Neural cell (in vitro differentiated cells): Measurements from ENCODE around the gene CEP55. TPM values are rescaled to one million over a fixed set of nuclear protein-coding genes. Genes with fewer than 3 reads are reported as not detected.

Experiments
- H2AFZ ChIP-seq: fragments of 200-600, 300-800 bp; sonication (generic), shearing (Covaris generic); 2 replicates; pipeline ENCODE4 v1.6.0; 2014; ENCODE audit warnings: low read depth, mild to moderate bottlenecking, antibody characterized with exemption, low read length, moderate library complexity
- H3F3A ChIP-seq: fragments of 200-600 bp; shearing (Covaris generic); 2 replicates; pipeline ENCODE4 v1.6.1; 2016; ENCODE audit warnings: mild to moderate bottlenecking, moderate library complexity, mixed read lengths, antibody characterized with exemption, low read length; ENCODE audit not compliant: insufficient read depth, poor library complexity, severe bottlenecking
- H3K27ac ChIP-seq: fragments of 200-600, 300-800 bp; sonication (generic), shearing (Covaris generic); 2 replicates; pipeline ENCODE4 v1.5.1; 2014; ENCODE audit warnings: mild to moderate bottlenecking, low read length, moderate library complexity
- H3K27me3 ChIP-seq: fragments of 300-800, 200-600 bp; sonication (generic), shearing (Covaris generic); 2 replicates; pipeline ENCODE4 v1.6.0; 2014; ENCODE audit warnings: mild to moderate bottlenecking, low read depth, low read length, moderate library complexity; ENCODE audit not compliant: insufficient read depth
- H3K36me3 ChIP-seq: fragments of 300-800, 200-600 bp; sonication (generic), shearing (Covaris generic); 2 replicates; pipeline ENCODE4 v1.5.1; 2014; ENCODE audit warnings: mild to moderate bottlenecking, antibody characterized with exemption, low read length, moderate library complexity; ENCODE audit not compliant: insufficient read depth
- H3K4me2 ChIP-seq: fragments of 300-800, 200-600 bp; sonication (generic), shearing (Covaris generic); 2 replicates; pipeline ENCODE4 v1.6.0; 2014; ENCODE audit warnings: mild to moderate bottlenecking, low read length
- H3K4me3 ChIP-seq: fragments of 300-800, 200-600 bp; sonication (generic), shearing (Covaris generic); 2 replicates; pipeline ENCODE4 v1.5.1; 2014; ENCODE audit warnings: mild to moderate bottlenecking, low read length, moderate library complexity
- H3K79me2 ChIP-seq: fragments of 200-600 bp; shearing (Covaris generic); replicated peaks from 2 replicates; pipeline ENCODE4 v1.6.0; 2014; ENCODE audit warnings: mild to moderate bottlenecking, low read length, moderate library complexity; ENCODE audit not compliant: insufficient read depth
- H3K9ac ChIP-seq: fragments of 300-800, 200-600 bp; sonication (generic), shearing (Covaris generic); 2 replicates; pipeline ENCODE4 v1.6.1; 2016; ENCODE audit warnings: mild to moderate bottlenecking, low read length, mixed read lengths
- H3K9me2 ChIP-seq: fragments of 200-600 bp; shearing (Covaris generic); 2 replicates; pipeline ENCODE4 v1.6.1; 2016; ENCODE audit warnings: mild to moderate bottlenecking, low read length, mixed read lengths; ENCODE audit not compliant: insufficient read depth
- H3K9me3 ChIP-seq: fragments of 200-600, 300-800 bp; sonication (generic), shearing (Covaris generic); 2 replicates; pipeline ENCODE4 v1.6.1; 2016; ENCODE audit warnings: mild to moderate bottlenecking, mixed run types, low read length, moderate library complexity, mixed read lengths
- H4K20me1 ChIP-seq: fragments of 200-600 bp; shearing (Covaris generic); 2 replicates; pipeline ENCODE4 v1.6.1; 2016; ENCODE audit warnings: mild to moderate bottlenecking, mixed run types; ENCODE audit not compliant: insufficient read depth
- EP300 ChIP-seq: fragments of 450-650 bp; conservative IDR thresholded peaks from 2 replicates; pipeline ENCODE4 v1.6.1; 2014; ENCODE audit warnings: antibody characterized with exemption, mild to moderate bottlenecking, moderate library complexity; ENCODE audit not compliant: poor library complexity, severe bottlenecking
- EZH2 ChIP-seq: fragments of 200-600, 300-800 bp; shearing (Covaris generic), sonication (generic); IDR thresholded peaks from 2 replicates; pipeline ENCODE4 v1.6.1; 2014; ENCODE audit warnings: antibody characterized with exemption, low read length, borderline replicate concordance, mild to moderate bottlenecking; ENCODE audit not compliant: insufficient read depth, poor library complexity, severe bottlenecking
- MXI1 ChIP-seq: fragments of 450-650 bp; conservative IDR thresholded peaks from 2 replicates; pipeline ENCODE4 v1.6.1; 2014; ENCODE audit warnings: antibody characterized with exemption, mild to moderate bottlenecking; ENCODE audit not compliant: poor library complexity, severe bottlenecking
- POLR2AphosphoS5 ChIP-seq: IDR thresholded peaks from 2 replicates; pipeline ENCODE4 v1.6.1; 2012
- RAD21 ChIP-seq: fragments of 450-650 bp; conservative IDR thresholded peaks from 2 replicates; pipeline ENCODE4 v1.6.1; 2014; ENCODE audit warnings: antibody characterized with exemption, mild to moderate bottlenecking, moderate library complexity
- REST ChIP-seq: IDR thresholded peaks from 2 replicates; pipeline ENCODE4 v1.6.1; 2012; ENCODE audit warnings: borderline replicate concordance
- SMC3 ChIP-seq: fragments of 450-650 bp; conservative IDR thresholded peaks from 2 replicates; pipeline ENCODE4 v1.6.1; 2014; ENCODE audit warnings: antibody characterized with exemption, mild to moderate bottlenecking, moderate library complexity; ENCODE audit not compliant: poor library complexity
- TAF1 ChIP-seq: IDR thresholded peaks from 2 replicates; pipeline ENCODE4 v1.6.1; 2012; ENCODE audit warnings: low read depth
- polyA plus RNA-seq: library from polyadenylated mRNA; depleted of rRNA; stranded (reverse); fragments of >200 nt; gene quantifications from 2 replicates; pipeline ENCODE4 v1.2.3, GENCODE V29; 2014
- TF ChIP-seq, protein P1 (sequence below): fragments of 450-650 bp; IDR thresholded peaks from 2 replicates; pipeline ENCODE4 v1.5.1; 2014; ENCODE audit warnings: antibody characterized with exemption, mild to moderate bottlenecking, moderate library complexity; ENCODE audit not compliant: poor library complexity, severe bottlenecking

CEP55 gene
- polyA plus RNA-seq, 1 donor from 2014 or later = 0.67 TPM

- TF ChIP-seq EP300 (no peak), REST (no peak), SMC3 (no peak), POLR2AphosphoS5 (no peak), MXI1 (no peak), RAD21 (no peak), TAF1 (no peak), EZH2 (no peak)
- TF ChIP-seq, protein P1, sequence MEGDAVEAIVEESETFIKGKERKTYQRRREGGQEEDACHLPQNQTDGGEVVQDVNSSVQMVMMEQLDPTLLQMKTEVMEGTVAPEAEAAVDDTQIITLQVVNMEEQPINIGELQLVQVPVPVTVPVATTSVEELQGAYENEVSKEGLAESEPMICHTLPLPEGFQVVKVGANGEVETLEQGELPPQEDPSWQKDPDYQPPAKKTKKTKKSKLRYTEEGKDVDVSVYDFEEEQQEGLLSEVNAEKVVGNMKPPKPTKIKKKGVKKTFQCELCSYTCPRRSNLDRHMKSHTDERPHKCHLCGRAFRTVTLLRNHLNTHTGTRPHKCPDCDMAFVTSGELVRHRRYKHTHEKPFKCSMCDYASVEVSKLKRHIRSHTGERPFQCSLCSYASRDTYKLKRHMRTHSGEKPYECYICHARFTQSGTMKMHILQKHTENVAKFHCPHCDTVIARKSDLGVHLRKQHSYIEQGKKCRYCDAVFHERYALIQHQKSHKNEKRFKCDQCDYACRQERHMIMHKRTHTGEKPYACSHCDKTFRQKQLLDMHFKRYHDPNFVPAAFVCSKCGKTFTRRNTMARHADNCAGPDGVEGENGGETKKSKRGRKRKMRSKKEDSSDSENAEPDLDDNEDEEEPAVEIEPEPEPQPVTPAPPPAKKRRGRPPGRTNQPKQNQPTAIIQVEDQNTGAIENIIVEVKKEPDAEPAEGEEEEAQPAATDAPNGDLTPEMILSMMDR = no peak
- H3K9me3 ChIP-seq = no peaks in the 10 kb centered on the region
- H3K4me2 ChIP-seq = no peak overlapping the region
- no peaks in the 10 kb centered on the region for H3K79me2 ChIP-seq
- no peaks in the 10 kb centered on the region for H3K9me2 ChIP-seq
- no peak overlapping the region for H2AFZ ChIP-seq
- no peak overlapping the region for H3K9ac ChIP-seq
- H3F3A ChIP-seq = no peaks in the 10 kb centered on the region
- no peak overlapping the region for H3K27ac ChIP-seq
- H3K4me3 ChIP-seq = no peak overlapping the region
- no peaks in the 10 kb centered on the region for H4K20me1 ChIP-seq
- no peaks in the 10 kb centered on the region for H3K36me3 ChIP-seq
- H3K27me3 ChIP-seq = no peaks in the 10 kb centered on the region
These were observed 20.5 kb upstream of the CEP55 start for GRCh38 chr10:93475871-93476270.

DNA sequence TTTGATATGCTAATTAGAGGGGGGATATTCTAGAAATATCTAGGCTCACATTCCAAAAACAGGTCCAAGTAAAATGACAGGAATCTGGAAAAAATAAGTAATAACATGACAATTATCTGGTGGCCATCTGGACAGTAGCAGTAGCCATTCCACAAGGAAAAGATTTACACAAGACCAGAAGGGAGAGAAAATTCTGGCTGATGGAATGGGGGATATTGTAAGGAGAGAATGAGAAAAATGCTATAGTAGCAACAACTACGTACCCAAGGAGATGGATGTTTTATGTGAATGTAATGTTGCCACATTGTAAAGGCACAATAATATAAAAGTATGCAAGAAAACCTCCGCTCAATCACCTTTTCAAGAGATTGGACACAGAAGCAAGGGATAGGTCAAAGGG is 19.7 kb upstream of the CEP55 start:
- no peak overlapping the region for H3K27ac ChIP-seq
- H3K4me2 ChIP-seq = no peak overlapping the region

More for the DNA sequence above, 19.7 kb upstream of the CEP55 start:
- H3K9me3 ChIP-seq = no peaks in the 10 kb centered on the region
- no peak overlapping the region for H3K9ac ChIP-seq
- H3K27me3 ChIP-seq = peaks cover 6% of the 10 kb centered on the region
- H3F3A ChIP-seq = no peaks in the 10 kb centered on the region
- no peaks in the 10 kb centered on the region for H3K9me2 ChIP-seq
- no peak for TF ChIP-seq REST
- no peak for TF ChIP-seq RAD21
- no peak for TF ChIP-seq EZH2
- TF ChIP-seq TAF1 = no peak
- TF ChIP-seq SMC3 = no peak
- TF ChIP-seq EP300 = no peak
- TF ChIP-seq POLR2AphosphoS5 = no peak
- TF ChIP-seq, protein P1 = no peak
- TF ChIP-seq MXI1 = no peak
- H3K36me3 ChIP-seq = no peaks in the 10 kb centered on the region
- no peak overlapping the region for H2AFZ ChIP-seq
- H3K79me2 ChIP-seq = no peaks in the 10 kb centered on the region
- no peaks in the 10 kb centered on the region for H4K20me1 ChIP-seq
- H3K4me3 ChIP-seq = no peak overlapping the region
